Aorta (tissue), 5 donors: ENCODE measurements around the gene SMIM41. TPM values are rescaled to one million over a fixed set of nuclear protein-coding genes. Genes with fewer than 3 reads are reported as not detected.
A peak's percentile ranks its signal among the peaks of the same experiment; 100 is the strongest.

Source experiments
- ATAC-seq: fragments of 200-7000 bp; cut with Tn5 transposase; one replicate; pipeline ENCODE4 v1.9.1; 2022; ENCODE audit warnings: moderate library complexity; ENCODE audit not compliant: low FRiP score
- DNase-seq, 2 donors: peaks; one replicate each; pipeline ENCODE4 v3.0.0-alpha.2; 2020
- H3K27ac ChIP-seq, 2 donors: one replicate each; pipeline ENCODE4 v1.5.1; 2013; ENCODE audit warnings: low read length in 2 of 2, mild to moderate bottlenecking in 2 of 2, moderate library complexity in 2 of 2, control low read depth in 1 of 2, inconsistent platforms in 1 of 2, low read depth in 1 of 2
- H3K27me3 ChIP-seq, 2 donors: one replicate each; pipeline ENCODE4 v1.6.1; 2013; ENCODE audit warnings: control low read depth in 1 of 2, low read length in 1 of 2, mild to moderate bottlenecking in 1 of 2, moderate library complexity in 1 of 2; ENCODE audit not compliant: insufficient read depth in 2 of 2, control insufficient read depth in 1 of 2
- H3K36me3 ChIP-seq, 2 donors: one replicate each; pipeline ENCODE4 v1.6.1; 2013; ENCODE audit warnings: control low read depth in 1 of 2, low read length in 1 of 2, mild to moderate bottlenecking in 1 of 2; ENCODE audit not compliant: insufficient read depth in 2 of 2, control insufficient read depth in 1 of 2
- H3K4me1 ChIP-seq, 2 donors: one replicate each; pipeline ENCODE4 v1.6.1; 2013; ENCODE audit warnings: low read length in 2 of 2, control low read depth in 1 of 2, mild to moderate bottlenecking in 1 of 2, moderate library complexity in 1 of 2; ENCODE audit not compliant: insufficient read depth in 2 of 2, control insufficient read depth in 1 of 2
- H3K4me3 ChIP-seq, 2 donors: one replicate each; pipeline ENCODE4 v1.5.1; 2013; ENCODE audit warnings: low read length in 2 of 2, control low read depth in 1 of 2, mild to moderate bottlenecking in 1 of 2
- H3K9me3 ChIP-seq: one replicate; pipeline ENCODE4 v1.6.1; 2013; ENCODE audit warnings: mild to moderate bottlenecking, low read length; ENCODE audit not compliant: control insufficient read depth
- WGBS, 2 donors: extraction: QIAGEN DNeasy Blood & Tissue Kit; methylation state at CpG; one replicate each; pipeline ENCODE4 v1.1.7; 2013; 5-methylcytosine and 5-hydroxymethylcytosine counted together
- intact Hi-C, 2 donors: fragments of 100-400 bp; cut with DNase I; formaldehyde crosslinking; loops; one replicate each; pipeline versions ENCODE4 v1.14.2 to v1.15.0; 2022
- polyA plus RNA-seq, 2 donors: library from polyadenylated mRNA; stranded (reverse); fragments of 200-250 nt; gene quantifications; one replicate each; pipeline ENCODE4 v1.2.3, GENCODE V29; 2013
- total RNA-seq, 2 donors: library from RNA; stranded (reverse); fragmentation: NEBNext Ultra II Directional; extraction: Animal tissue kit (Norgen Biotek cat#: 25700); gene quantifications; one replicate each; pipeline ENCODE4 v1.2.1, GENCODE V29; 2021
- donor health status: healthy with polysubstance abuse.
- donor health status: Bipolar disorder and iron deficiency.
- donor health status: DM: no; HTN: no; CAD: no.
- donor health status: DM: no; HTN: no; CAD: no.
- donor health status: DM: yes; HTN: yes; CAD: no.

Gene SMIM41
- total and polyA plus RNA-seq, 4 donors, result 0.84 TPM; not detected in 3

- no peak for DNase-seq
- intact Hi-C loops, result no loop called here
- H3K27me3 ChIP-seq, result no peaks in the 10 kb centered on the region
- WGBS, 2 donors, result 59 to 60% methylated on average over 3 of the region's 3 CpGs
- H3K4me1 ChIP-seq, result peaks cover 2 to 4% of the 10 kb centered on the region in 2 donors
- no peak for ATAC-seq
- H3K9me3 ChIP-seq, result no peaks in the 10 kb centered on the region
- H3K27ac ChIP-seq, result no peak overlapping the region
- H3K4me3 ChIP-seq, result no peak overlapping the region
- no peaks in the 10 kb centered on the region for H3K36me3 ChIP-seq
Observed at GRCh38 chr12:52067081-52067374, 12.5 kb upstream of the SMIM41 start.

DNA sequence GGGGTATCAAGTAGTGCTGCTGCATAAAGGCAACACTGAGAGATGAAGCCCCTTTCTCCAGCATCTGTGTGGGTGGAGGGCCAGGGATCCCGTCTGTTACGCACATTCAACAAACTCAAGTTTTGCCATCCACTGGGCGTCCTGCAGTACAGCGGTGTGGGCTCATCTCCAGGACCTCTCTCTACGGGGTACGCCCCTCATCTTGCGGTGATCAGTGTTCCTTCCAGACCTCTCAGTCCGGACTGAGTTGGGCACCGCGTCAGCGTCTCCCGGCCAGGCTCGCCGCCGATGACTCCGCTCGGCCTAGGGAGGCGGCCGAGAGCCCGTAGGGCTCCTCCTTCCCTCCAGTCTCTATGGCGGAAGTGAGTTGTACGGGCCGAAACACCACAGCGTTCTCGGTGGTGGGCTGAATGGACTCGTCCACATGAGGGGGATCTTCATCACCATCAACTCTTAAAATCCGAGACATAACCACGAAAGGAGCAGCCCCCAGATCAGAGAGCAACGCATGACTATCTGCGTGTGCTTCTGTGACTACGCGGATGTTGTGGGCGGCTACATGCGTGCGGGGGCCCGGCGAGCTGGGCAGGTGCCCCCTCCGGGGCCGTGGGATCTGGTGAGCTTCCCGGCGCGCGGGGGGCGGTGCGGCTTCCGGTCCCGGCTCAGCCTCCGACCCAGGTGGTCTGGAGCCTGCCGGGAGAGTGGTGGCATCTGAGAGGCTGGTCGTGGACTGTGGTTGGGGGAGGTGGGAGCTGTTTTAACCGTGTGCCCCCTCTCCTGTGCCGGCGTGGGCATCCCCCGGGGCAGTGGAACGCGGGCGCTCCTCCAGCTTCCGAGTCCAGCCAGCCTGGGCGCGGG, 9.9 kb upstream of the SMIM41 start, which contains the start of gene ATG101:
ATG101 (plus strand) TSS at position 652 of the 858 bp plus-strand sequence. CDS start 3,673 bp downstream, outside the sequence.
- H3K4me1 ChIP-seq, result peaks cover 2 to 4% of the 10 kb centered on the region in 2 donors
- H3K36me3 ChIP-seq, result no peaks in the 10 kb centered on the region
- intact Hi-C loops, result loop anchor here (1.0 to 2.0 kb wide), 2 partner anchors 37 to 44 kb away; no protein-coding TSS in a partner anchor
- peak within 1 kb of the TSS in 1 of 2 donors; percentile 80 for H3K27ac ChIP-seq
- ATAC-seq (peak; percentile 98), DNase-seq (peak; percentile 95)
- H3K27me3 ChIP-seq, result no peaks in the 10 kb centered on the region
- 0 to 1% methylated on average over 60 of the region's 60 CpGs for WGBS, 2 donors
- peak within 1 kb of the TSS; percentile 46 to 82 for H3K4me3 ChIP-seq
- no peaks in the 10 kb centered on the region for H3K9me3 ChIP-seq

DNA sequence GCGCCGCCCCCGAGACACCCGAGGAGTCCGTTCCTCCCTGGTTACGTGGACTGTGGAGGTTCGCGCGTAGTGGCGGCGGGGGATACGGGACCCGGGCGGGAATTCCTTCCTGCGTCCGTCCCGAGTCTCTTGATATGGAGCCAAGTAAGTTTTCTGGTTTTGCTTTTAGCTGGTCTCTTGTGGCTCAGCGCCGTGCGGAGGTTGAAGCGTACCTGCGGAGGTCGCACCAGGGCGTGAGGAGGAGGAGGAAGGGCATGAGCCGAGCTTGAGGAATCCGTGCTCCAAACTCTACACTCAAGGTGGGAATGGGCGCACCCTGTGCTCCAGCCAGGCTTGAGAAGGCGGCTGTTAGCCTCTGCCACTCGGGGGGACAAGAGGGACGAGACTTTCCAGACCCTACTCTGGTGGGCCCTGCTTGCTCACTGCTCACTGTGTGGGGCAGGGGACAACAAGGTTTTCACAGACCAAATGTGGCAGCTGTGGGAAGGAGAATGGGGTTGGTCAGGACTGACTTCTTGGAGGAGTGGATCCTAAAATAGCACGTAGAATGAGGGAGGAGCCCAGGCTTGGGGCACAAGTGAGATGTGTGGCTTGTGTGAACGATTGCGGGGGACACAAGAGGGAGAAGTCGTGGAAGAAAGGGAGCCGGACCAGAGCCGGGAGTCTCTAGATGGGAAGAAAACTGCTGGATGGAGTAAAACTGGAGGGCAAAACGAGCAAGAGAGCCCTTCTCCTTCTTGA, 9.1 kb upstream of the SMIM41 start:
- peak overlapping the region in 1 of 2 donors; percentile 80 for H3K27ac ChIP-seq
- no peaks in the 10 kb centered on the region for H3K27me3 ChIP-seq
- intact Hi-C loops, result loop anchor here in 1 of 2 donors (2.0 kb wide), 1 partner anchor 38 kb away; no protein-coding TSS in a partner anchor
- DNase-seq, result no peak
- H3K9me3 ChIP-seq, result no peaks in the 10 kb centered on the region
- peak; percentile 58 for ATAC-seq
- H3K4me3 ChIP-seq, result peak overlapping the region; percentile 46 to 82
- WGBS, 2 donors, result 0 to 1% methylated on average over 36 to 37 of the region's 37 CpGs
- peaks cover 0 to 2% of the 10 kb centered on the region in 2 donors for H3K36me3 ChIP-seq
- peaks cover 2 to 4% of the 10 kb centered on the region in 2 donors for H3K4me1 ChIP-seq

GRCh38 chr12:52073531-52074381, 5.7 kb upstream of the SMIM41 start:
- ATAC-seq (no peak), DNase-seq (peak in 1 of 2 donors; percentile 76)
- no peaks in the 10 kb centered on the region for H3K9me3 ChIP-seq
- H3K27me3 ChIP-seq, result no peaks in the 10 kb centered on the region
- peaks cover 2 to 4% of the 10 kb centered on the region in 2 donors for H3K4me1 ChIP-seq
- WGBS, 2 donors, result 76 to 79% methylated on average over 22 to 23 of the region's 23 CpGs
- H3K27ac ChIP-seq, result no peak overlapping the region
- peaks cover 0 to 9% of the 10 kb centered on the region in 2 donors for H3K36me3 ChIP-seq
- H3K4me3 ChIP-seq, result no peak overlapping the region
- intact Hi-C loops, result no loop called here

DNA sequence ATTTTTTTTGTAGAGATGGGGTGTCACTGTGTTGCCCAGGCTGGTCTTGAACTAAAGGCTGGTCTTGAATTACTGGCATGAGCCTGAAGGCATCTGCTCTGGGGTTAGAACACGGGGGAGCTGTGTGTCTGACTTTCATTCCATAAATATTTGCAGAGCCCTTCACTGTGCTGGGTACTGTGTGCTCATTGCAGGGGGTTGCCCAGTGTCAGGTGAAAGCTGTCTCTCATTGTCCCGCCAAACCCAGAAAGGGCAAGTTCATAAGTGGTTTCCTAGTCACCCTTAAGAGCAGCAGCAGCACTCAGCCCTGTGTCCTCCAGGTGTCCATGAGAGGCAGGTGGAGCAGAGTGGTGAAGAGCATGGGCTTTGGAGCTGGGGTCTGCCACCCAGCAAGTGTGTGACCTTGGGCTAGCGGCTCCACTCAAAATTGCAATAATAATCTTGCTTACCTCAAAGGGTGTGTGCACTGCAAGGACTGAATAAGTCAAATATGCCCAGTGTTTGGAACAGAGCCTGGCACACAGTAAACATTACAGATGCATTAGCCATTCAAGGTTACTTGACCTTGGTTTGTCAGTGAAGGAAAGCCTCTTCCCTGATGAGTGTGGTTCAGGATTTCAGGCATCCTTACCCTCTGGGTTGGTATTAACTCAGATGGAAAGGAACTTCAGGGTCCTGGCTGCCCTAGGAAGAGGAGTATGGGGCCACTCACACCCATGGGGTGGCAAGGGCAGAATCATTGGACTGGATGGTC, 4.4 kb upstream of the SMIM41 start:
- Histone ChIP-seq H3K36me3 (peaks cover 0 to 9% of the 10 kb centered on the region in 2 donors), H3K4me1 (peaks cover 0 to 4% of the 10 kb centered on the region in 2 donors), H3K27me3 (no peaks in the 10 kb centered on the region), H3K4me3 (no peak overlapping the region), H3K27ac (no peak overlapping the region), H3K9me3 (no peaks in the 10 kb centered on the region)
- no peak for ATAC-seq
- DNase-seq, result peak; percentile 4 to 50
- WGBS, 2 donors, result 77 to 82% methylated on average over 3 of the region's 3 CpGs
- intact Hi-C loops, result no loop called here

GRCh38 chr12:52076811-52077210, 2.7 kb upstream of the SMIM41 start:
- ATAC-seq (no peak), DNase-seq (peak in 1 of 2 donors; percentile 49)
- H3K36me3 ChIP-seq, result peaks cover 0 to 9% of the 10 kb centered on the region in 2 donors
- H3K9me3 ChIP-seq, result no peaks in the 10 kb centered on the region
- intact Hi-C loops, result no loop called here
- no peak overlapping the region for H3K27ac ChIP-seq
- 92% methylated on average over 16 of the region's 16 CpGs for WGBS, 2 donors
- H3K4me1 ChIP-seq, result no peaks in the 10 kb centered on the region
- H3K4me3 ChIP-seq, result no peak overlapping the region
- H3K27me3 ChIP-seq, result no peaks in the 10 kb centered on the region

DNA sequence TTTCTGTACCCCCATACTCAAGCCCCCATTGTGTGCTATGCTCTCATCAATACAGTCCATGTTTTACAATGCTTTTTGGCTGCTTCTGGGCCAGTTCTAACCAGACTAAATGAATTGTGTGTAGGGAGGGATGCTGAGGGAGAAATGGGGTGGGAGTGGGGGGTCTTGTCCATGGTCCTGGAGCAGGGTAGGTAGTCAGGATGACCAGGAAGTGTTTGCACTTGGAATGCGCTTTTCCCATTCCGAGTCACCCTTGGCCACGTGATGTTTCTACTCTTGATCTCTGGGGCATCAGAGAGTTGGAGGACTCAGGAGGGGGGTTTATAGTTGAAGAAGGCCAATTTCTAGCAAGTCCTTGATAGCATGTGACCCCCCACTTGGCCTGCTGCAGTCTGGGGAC, 1.2 kb upstream of the SMIM41 start:
- ATAC-seq (no peak), DNase-seq (no peak)
- no peak overlapping the region for H3K27ac ChIP-seq
- H3K9me3 ChIP-seq, result no peaks in the 10 kb centered on the region
- no peaks in the 10 kb centered on the region for H3K4me1 ChIP-seq
- intact Hi-C loops, result no loop called here
- H3K4me3 ChIP-seq, result no peak overlapping the region
- 70 to 84% methylated on average over 3 of the region's 3 CpGs for WGBS, 2 donors
- H3K36me3 ChIP-seq, result peaks cover 0 to 9% of the 10 kb centered on the region in 2 donors
- H3K27me3 ChIP-seq, result no peaks in the 10 kb centered on the region
